ENCODE results near the gene DIRAS1. TPM values are rescaled to one million over a fixed set of nuclear protein-coding genes. Genes with fewer than 3 reads are reported as not detected.

The DIRAS1 gene
- total RNA-seq, 2 donors from 2014 or later: 2.3 TPM; not detected in 1

DNA sequence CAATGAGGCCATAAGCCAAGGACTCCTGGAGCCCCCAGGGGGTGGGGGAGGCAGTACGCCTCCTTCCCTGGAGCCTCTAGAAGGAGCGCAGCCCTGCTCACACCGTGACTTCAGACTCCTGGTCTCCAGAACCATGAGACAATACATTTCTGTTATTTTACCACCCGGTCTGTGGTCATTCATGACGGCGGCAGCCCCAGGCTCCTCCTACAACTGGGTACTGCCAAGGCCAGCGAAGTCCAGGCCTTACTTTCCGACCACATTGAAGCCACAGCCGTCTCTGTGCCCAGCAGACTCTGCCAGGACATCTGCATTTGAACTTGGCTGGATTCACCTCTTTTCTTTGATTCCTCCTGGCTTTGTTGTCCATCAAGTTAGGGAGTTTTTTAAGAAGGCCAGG, 29.2 kb downstream of the DIRAS1 start:
- H3K27me3 ChIP-seq (replicated peaks; ENCODE audit: insufficient read depth): no peaks in the 10 kb centered on the region
- no peaks in the 10 kb centered on the region for H3K4me1 ChIP-seq (ENCODE audit: control insufficient read depth in 1 of 2, low read depth in 2 of 2)
- no peaks in the 10 kb centered on the region for H3K9me3 ChIP-seq
- H3K27ac ChIP-seq: no peak overlapping the region
- TF ChIP-seq, protein P1, sequence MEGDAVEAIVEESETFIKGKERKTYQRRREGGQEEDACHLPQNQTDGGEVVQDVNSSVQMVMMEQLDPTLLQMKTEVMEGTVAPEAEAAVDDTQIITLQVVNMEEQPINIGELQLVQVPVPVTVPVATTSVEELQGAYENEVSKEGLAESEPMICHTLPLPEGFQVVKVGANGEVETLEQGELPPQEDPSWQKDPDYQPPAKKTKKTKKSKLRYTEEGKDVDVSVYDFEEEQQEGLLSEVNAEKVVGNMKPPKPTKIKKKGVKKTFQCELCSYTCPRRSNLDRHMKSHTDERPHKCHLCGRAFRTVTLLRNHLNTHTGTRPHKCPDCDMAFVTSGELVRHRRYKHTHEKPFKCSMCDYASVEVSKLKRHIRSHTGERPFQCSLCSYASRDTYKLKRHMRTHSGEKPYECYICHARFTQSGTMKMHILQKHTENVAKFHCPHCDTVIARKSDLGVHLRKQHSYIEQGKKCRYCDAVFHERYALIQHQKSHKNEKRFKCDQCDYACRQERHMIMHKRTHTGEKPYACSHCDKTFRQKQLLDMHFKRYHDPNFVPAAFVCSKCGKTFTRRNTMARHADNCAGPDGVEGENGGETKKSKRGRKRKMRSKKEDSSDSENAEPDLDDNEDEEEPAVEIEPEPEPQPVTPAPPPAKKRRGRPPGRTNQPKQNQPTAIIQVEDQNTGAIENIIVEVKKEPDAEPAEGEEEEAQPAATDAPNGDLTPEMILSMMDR (IDR thresholded peaks at IDR 0.05): no peak
- DNase-seq (ENCODE audit: low spot score) (no peak), ATAC-seq (ENCODE audit: insufficient number of reproducible peaks, low FRiP score, low read depth) (no peak)
- no peak overlapping the region for H3K4me3 ChIP-seq
- H3K36me3 ChIP-seq: no peaks in the 10 kb centered on the region

DNA sequence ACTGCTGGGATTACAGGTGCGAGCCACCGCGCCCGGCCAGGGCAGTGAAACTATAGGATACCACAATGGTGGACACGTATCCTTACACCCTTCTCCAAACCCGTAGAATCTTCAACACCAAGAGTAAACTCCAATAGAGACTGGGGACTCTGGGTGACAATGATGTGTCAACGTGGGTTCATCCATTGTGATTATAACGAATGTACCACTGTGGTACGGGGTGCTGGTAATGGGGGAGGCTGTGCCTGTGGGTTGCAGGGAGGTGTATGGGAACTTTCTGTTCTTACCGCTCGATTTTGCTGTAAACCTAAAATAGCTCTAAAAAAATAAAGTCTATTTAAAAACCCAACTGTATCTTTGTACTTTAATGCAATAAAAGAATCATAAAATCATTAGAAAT, 30.3 kb downstream of the DIRAS1 start:
- no peak overlapping the region for H3K4me3 ChIP-seq
- H3K27ac ChIP-seq: no peak overlapping the region
- no peaks in the 10 kb centered on the region for H3K36me3 ChIP-seq
- no peaks in the 10 kb centered on the region for H3K9me3 ChIP-seq
- ATAC-seq (ENCODE audit: insufficient number of reproducible peaks, low FRiP score, low read depth) (no peak), DNase-seq (ENCODE audit: low spot score) (no peak)
- TF ChIP-seq, protein P1 (IDR thresholded peaks at IDR 0.05): no peak
- H3K4me1 ChIP-seq (ENCODE audit: control insufficient read depth in 1 of 2, low read depth in 2 of 2): no peaks in the 10 kb centered on the region
- H3K27me3 ChIP-seq (replicated peaks; ENCODE audit: insufficient read depth): no peaks in the 10 kb centered on the region

DNA sequence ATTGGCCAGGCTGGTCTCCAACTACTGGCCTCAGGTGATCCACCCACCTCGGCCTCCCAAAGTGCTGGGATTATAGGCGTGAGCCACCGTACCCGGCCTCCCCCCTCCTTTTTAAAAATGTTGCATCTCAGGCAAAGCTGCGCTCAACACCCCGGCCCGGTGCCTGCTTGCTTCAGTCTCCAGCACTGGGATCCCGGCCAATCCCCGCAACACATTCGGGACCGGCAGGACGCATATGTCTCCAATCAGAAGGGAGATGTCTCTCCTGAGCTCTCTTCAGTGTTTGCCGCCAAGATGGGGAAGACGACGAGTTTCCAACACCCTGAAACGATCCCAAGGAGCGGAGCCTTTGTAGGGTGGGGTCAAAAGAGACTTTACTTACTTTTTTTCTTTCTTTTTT, 34.8 kb downstream of the DIRAS1 start:
- no peaks in the 10 kb centered on the region for H3K9me3 ChIP-seq
- H3K4me3 ChIP-seq: no peak overlapping the region
- ATAC-seq (ENCODE audit: insufficient number of reproducible peaks, low FRiP score, low read depth): no peak
- no peaks in the 10 kb centered on the region for H3K4me1 ChIP-seq (ENCODE audit: control insufficient read depth in 1 of 2, low read depth in 2 of 2)
- no peaks in the 10 kb centered on the region for H3K27me3 ChIP-seq (replicated peaks; ENCODE audit: insufficient read depth)
- no peak overlapping the region for H3K27ac ChIP-seq
- TF ChIP-seq, protein P1 (IDR thresholded peaks at IDR 0.05): no peak
- no peak for DNase-seq (ENCODE audit: low spot score)
- no peaks in the 10 kb centered on the region for H3K36me3 ChIP-seq

DNA sequence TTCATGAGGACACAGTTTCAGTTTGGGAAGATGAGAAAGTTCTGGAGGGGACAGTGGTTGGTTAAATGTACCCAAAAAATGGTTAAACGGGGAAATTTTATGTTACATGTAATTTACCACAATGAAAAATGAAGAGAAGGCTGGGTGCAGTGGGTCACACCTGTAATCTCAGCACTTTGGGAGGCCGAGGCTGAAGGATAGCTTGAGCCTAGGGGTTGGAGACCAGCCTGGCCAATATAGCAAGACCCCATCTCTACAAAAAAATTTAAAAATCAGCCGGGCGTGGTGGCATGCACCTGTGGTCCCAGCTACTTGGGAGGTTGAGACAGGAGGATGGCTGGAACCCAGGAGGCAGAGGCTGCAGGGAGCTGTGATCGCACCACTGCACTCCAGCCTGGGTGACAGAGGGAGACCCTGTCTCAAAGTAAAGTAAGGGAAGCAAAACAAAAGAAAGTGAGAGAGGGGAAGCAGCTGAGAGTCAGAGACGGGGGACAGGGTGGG, 35.9 kb downstream of the DIRAS1 start:
- no peaks in the 10 kb centered on the region for H3K36me3 ChIP-seq
- no peaks in the 10 kb centered on the region for H3K4me1 ChIP-seq (ENCODE audit: control insufficient read depth in 1 of 2, low read depth in 2 of 2)
- H3K4me3 ChIP-seq: no peak overlapping the region
- ATAC-seq (ENCODE audit: insufficient number of reproducible peaks, low FRiP score, low read depth) (no peak), DNase-seq (ENCODE audit: low spot score) (no peak)
- no peak overlapping the region for H3K27ac ChIP-seq
- TF ChIP-seq, protein P1 (IDR thresholded peaks at IDR 0.05): no peak
- no peaks in the 10 kb centered on the region for H3K9me3 ChIP-seq
- H3K27me3 ChIP-seq (replicated peaks; ENCODE audit: insufficient read depth): no peaks in the 10 kb centered on the region

DNA sequence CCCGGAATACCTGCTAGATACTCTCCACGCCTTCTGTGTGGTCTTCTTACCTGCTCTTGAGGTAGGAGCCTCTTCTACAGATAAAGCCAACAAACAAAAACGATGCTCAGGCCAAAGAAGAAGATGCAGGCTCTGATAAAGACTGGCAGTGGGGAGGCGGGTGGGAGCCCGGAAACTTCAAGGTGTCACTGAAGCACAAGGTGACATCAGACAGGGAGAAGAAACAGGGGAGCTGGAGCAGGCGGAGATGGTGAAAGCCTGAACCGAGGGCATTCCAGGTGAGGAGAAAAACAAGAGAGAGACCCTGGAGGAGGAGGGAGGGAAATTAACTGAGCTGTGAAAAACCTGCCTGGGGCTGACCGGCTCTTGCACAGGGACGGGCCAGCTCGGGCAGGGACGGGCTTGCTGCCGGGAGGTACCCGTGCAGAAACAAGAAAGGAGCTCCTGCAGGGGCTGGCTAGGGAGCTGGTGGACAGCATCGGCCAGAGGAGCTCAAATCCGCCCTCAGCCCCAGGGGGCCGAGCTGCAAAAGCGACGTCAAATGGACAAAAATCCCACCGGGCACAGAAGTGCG, 37.7 kb downstream of the DIRAS1 start:
- TF ChIP-seq, protein P1 (IDR thresholded peaks at IDR 0.05): no peak
- Histone ChIP-seq H3K4me1 (ENCODE audit: control insufficient read depth in 1 of 2, low read depth in 2 of 2) (no peaks in the 10 kb centered on the region), H3K36me3 (no peaks in the 10 kb centered on the region), H3K27ac (no peak overlapping the region), H3K27me3 (replicated peaks; ENCODE audit: insufficient read depth) (no peaks in the 10 kb centered on the region), H3K9me3 (no peaks in the 10 kb centered on the region), H3K4me3 (no peak overlapping the region)
- no peak for ATAC-seq (ENCODE audit: insufficient number of reproducible peaks, low FRiP score, low read depth)
- DNase-seq (ENCODE audit: low spot score): no peak
